OCI-LY7 (cell line): ENCODE data around the gene AMMECR1. TPM values are rescaled to one million over a fixed set of nuclear protein-coding genes. Genes with fewer than 3 reads are reported as not detected.

Experiments
- BruUV-seq: library from RNA; stranded (reverse); fragments of 400-500 nt; replicated peaks from 2 replicates; lab custom pipeline; 2021; lab: Mats Ljungman, UMichigan
- CTCF ChIA-PET: fragments of 300-600 bp; sonication (Branson Sonifier 250); formaldehyde crosslinking; loops from one replicate; lab custom pipeline; 2022; ENCODE audit warnings: antibody characterized with exemption; ENCODE audit not compliant: unreplicated experiment; lab: Charles Lee
- POLR2A ChIA-PET: fragments of 300-600 bp; sonication (Branson Sonifier 250); formaldehyde crosslinking; loops from one replicate; lab custom pipeline; 2022; ENCODE audit warnings: antibody characterized with exemption; lab: Charles Lee
- DNase-seq: peaks from one replicate; pipeline ENCODE4 v3.0.0-alpha.2; 2015; ENCODE audit warnings: low spot score
- H2AFZ ChIP-seq: fragments of 200-600 bp; sonication (generic), shearing (Covaris generic); 2 replicates; pipeline ENCODE4 v1.6.1; 2014; ENCODE audit warnings: mild to moderate bottlenecking, antibody characterized with exemption, low read length, moderate library complexity
- H3K27ac ChIP-seq: fragments of 200-600 bp; sonication (generic); 2 replicates; pipeline ENCODE4 v1.5.1; 2014; ENCODE audit warnings: mixed run types, low read depth, mild to moderate bottlenecking, moderate library complexity, low read length, inconsistent platforms; ENCODE audit not compliant: poor library complexity, severe bottlenecking
- H3K36me3 ChIP-seq: fragments of 200-600 bp; sonication (generic); 2 replicates; pipeline ENCODE4 v1.6.1; 2014; ENCODE audit warnings: mild to moderate bottlenecking, antibody characterized with exemption, low read length, moderate library complexity, mixed read lengths; ENCODE audit not compliant: insufficient read depth
- H3K4me1 ChIP-seq: fragments of 200-600 bp; sonication (generic); 2 replicates; pipeline ENCODE4 v1.5.1; 2014; ENCODE audit warnings: mild to moderate bottlenecking, low read length; ENCODE audit not compliant: insufficient read depth, poor library complexity, severe bottlenecking
- H3K4me2 ChIP-seq: fragments of 200-600 bp; sonication (generic); 2 replicates; pipeline ENCODE4 v1.6.1; 2014; ENCODE audit warnings: mild to moderate bottlenecking, low read length
- H3K4me3 ChIP-seq: fragments of 200-600 bp; sonication (generic); 2 replicates; pipeline ENCODE4 v1.5.1; 2014; ENCODE audit warnings: mild to moderate bottlenecking, low read depth, low read length; ENCODE audit not compliant: poor library complexity, severe bottlenecking
- H3K79me2 ChIP-seq: fragments of 200-600 bp; sonication (generic); 2 replicates; pipeline ENCODE4 v1.6.1; 2016; ENCODE audit warnings: low read depth, mild to moderate bottlenecking, low read length, moderate library complexity, mixed read lengths; ENCODE audit not compliant: insufficient read depth
- H3K9me2 ChIP-seq: fragments of 200-600 bp; sonication (generic); 2 replicates; pipeline ENCODE4 v1.6.1; 2016; ENCODE audit warnings: mild to moderate bottlenecking, low read length, mixed read lengths; ENCODE audit not compliant: insufficient read depth
- H3K9me3 ChIP-seq: fragments of 200-600 bp; sonication (generic); 2 replicates; pipeline ENCODE4 v1.6.1; 2014; ENCODE audit warnings: mild to moderate bottlenecking, mixed run types, low read length, mixed read lengths
- H4K20me1 ChIP-seq: fragments of 200-600 bp; sonication (generic); 2 replicates; pipeline ENCODE4 v1.6.1; 2014; ENCODE audit warnings: mild to moderate bottlenecking, antibody characterized with exemption, low read length, moderate library complexity, mixed read lengths; ENCODE audit not compliant: insufficient read depth
- EZH2phosphoT487 ChIP-seq: fragments of 200-600 bp; sonication (generic); IDR thresholded peaks from 2 replicates; pipeline ENCODE4 v1.6.1; 2018; ENCODE audit warnings: low read depth, borderline replicate concordance, mild to moderate bottlenecking, mixed run types, antibody characterized with exemption, low read length, moderate library complexity, mixed read lengths
- intact Hi-C: fragments of 100-400 bp; cut with micrococcal nuclease; formaldehyde crosslinking; loops from one replicate; pipeline ENCODE4 v1.10.0; 2022; ENCODE audit not compliant: unreplicated experiment
- total RNA-seq, 2 experiments: library from RNA; depleted of rRNA in 1 of 2; stranded (reverse); fragments of >200 nt in 1 of 2; shearing (Covaris generic) in 1 of 2; gene quantifications; 2 replicates each; pipeline ENCODE4 v1.2.3, GENCODE V29; 2014 to 2022
- TF ChIP-seq, protein P1 (sequence below): fragments of 200-600 bp; sonication (generic); conservative IDR thresholded peaks from 2 replicates; pipeline ENCODE4 v1.5.1; 2014; ENCODE audit warnings: mild to moderate bottlenecking, antibody characterized with exemption, low read length, moderate library complexity, mixed read lengths

Gene AMMECR1
- total RNA-seq, 2 experiments from 2014 or later, result 19.1 to 32.3 TPM

DNA sequence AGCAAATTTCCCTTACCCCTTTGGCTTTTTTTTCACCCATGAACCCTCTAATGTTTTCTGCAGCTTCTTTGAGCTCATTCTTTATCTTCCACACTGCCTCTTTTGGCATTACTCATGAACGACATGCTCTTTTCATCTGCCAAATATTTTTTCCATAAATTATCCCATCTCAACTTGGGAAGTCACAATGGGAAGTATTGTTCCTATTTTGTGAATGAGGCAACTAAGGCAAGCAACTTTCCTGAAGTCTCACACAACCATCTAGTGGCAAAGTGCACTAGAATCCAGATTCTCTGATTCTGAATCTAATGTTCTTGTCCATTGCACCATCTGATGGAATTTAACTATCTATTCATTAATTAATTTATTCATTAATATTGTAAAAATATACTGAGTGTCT is 41.4 kb upstream of the AMMECR1 start:
- Histone ChIP-seq H3K9me3 (no peaks in the 10 kb centered on the region), H3K4me1 (no peaks in the 10 kb centered on the region), H4K20me1 (no peaks in the 10 kb centered on the region), H3K36me3 (no peaks in the 10 kb centered on the region), H2AFZ (no peak overlapping the region), H3K4me3 (no peak overlapping the region), H3K4me2 (no peak overlapping the region), H3K9me2 (no peaks in the 10 kb centered on the region), H3K79me2 (no peaks in the 10 kb centered on the region), H3K27ac (no peak overlapping the region)
- TF ChIP-seq, protein P1, sequence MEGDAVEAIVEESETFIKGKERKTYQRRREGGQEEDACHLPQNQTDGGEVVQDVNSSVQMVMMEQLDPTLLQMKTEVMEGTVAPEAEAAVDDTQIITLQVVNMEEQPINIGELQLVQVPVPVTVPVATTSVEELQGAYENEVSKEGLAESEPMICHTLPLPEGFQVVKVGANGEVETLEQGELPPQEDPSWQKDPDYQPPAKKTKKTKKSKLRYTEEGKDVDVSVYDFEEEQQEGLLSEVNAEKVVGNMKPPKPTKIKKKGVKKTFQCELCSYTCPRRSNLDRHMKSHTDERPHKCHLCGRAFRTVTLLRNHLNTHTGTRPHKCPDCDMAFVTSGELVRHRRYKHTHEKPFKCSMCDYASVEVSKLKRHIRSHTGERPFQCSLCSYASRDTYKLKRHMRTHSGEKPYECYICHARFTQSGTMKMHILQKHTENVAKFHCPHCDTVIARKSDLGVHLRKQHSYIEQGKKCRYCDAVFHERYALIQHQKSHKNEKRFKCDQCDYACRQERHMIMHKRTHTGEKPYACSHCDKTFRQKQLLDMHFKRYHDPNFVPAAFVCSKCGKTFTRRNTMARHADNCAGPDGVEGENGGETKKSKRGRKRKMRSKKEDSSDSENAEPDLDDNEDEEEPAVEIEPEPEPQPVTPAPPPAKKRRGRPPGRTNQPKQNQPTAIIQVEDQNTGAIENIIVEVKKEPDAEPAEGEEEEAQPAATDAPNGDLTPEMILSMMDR, result no peak
- TF ChIP-seq EZH2phosphoT487, result no peak
- CTCF ChIA-PET, result no interaction called here
- intact Hi-C loops, result no loop called here
- POLR2A ChIA-PET, result interaction anchor here (1.1 kb wide), 1 partner anchor 40 kb away, joined by 3 read pairs; no protein-coding TSS in a partner anchor
- no TSS peak for BruUV-seq
- no peak for DNase-seq

DNA sequence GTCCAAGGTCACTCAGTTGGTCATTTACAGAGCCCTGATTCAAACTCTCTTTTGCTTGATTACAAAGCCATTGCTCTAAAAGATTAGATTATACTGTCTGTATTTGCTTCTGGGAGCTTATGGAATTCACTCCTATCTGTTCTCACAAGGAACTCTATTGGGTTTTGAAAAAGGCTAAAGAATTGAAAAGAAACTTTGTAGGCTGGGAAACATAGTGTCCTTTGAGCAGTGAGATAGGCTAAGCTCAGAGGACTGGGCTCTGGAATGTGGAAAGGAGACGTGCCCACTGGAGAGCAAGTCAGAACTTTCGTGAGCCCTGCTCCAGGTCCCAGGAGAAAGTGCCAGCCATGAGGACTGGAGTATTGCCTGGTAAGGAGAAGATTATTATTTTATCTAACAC is 40.7 kb upstream of the AMMECR1 start, which contains the start of gene RTL9:
TSS of gene RTL9 (plus strand) at position 301 of the 400 bp plus-strand sequence. CDS start 91,770 bp downstream, outside the sequence.
- Histone ChIP-seq H3K9me3 (no peaks in the 10 kb centered on the region), H3K4me2 (no peak within 1 kb of the TSS), H3K27ac (no peak within 1 kb of the TSS), H2AFZ (no peak within 1 kb of the TSS), H3K4me1 (no peaks in the 10 kb centered on the region), H3K4me3 (no peak within 1 kb of the TSS), H4K20me1 (no peaks in the 10 kb centered on the region), H3K36me3 (no peaks in the 10 kb centered on the region), H3K9me2 (no peaks in the 10 kb centered on the region), H3K79me2 (no peaks in the 10 kb centered on the region)
- POLR2A ChIA-PET, result interaction anchor here (0.8 to 1.1 kb wide), 2 partner anchors 24 to 40 kb away, joined by 3 to 4 read pairs; no protein-coding TSS in a partner anchor
- TF ChIP-seq, protein P1, result no peak
- no peak for TF ChIP-seq EZH2phosphoT487
- no peak for DNase-seq
- no TSS peak for BruUV-seq
- intact Hi-C loops, result no loop called here
- CTCF ChIA-PET, result no interaction called here

DNA sequence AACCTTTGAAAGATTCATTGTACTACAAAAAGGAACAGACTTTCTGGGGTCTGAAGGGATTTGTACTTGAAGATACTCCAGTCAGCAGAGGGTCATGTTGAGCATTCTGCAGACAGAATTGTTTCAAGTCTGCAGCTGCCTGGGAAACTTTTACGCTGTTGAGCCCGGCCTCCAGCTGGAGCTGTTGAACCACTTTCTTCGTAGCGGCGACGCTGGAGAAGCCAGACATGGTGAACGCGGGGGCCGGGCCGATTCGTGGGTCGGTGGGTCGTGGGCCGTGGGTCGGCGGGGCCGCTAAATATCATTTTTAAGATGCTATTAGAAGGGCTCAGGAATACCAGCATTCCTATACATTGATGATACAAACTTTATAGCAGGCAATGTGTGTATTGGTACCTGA is 28.8 kb upstream of the AMMECR1 start:
- H4K20me1 ChIP-seq, result no peaks in the 10 kb centered on the region
- no peak overlapping the region for H3K4me2 ChIP-seq
- H2AFZ ChIP-seq, result no peak overlapping the region
- ChIA-PET CTCF (no interaction called here), POLR2A (no interaction called here)
- no peak overlapping the region for H3K27ac ChIP-seq
- no peaks in the 10 kb centered on the region for H3K36me3 ChIP-seq
- BruUV-seq, result no TSS peak
- H3K4me1 ChIP-seq, result no peaks in the 10 kb centered on the region
- intact Hi-C loops, result no loop called here
- no peaks in the 10 kb centered on the region for H3K79me2 ChIP-seq
- H3K9me3 ChIP-seq, result no peaks in the 10 kb centered on the region
- no peak for DNase-seq
- TF ChIP-seq, protein P1, result no peak
- no peak for TF ChIP-seq EZH2phosphoT487
- no peaks in the 10 kb centered on the region for H3K9me2 ChIP-seq
- no peak overlapping the region for H3K4me3 ChIP-seq
